ENCODE results near the gene REV3L. TPM values are rescaled to one million over a fixed set of nuclear protein-coding genes. Genes with fewer than 3 reads are reported as not detected.

The REV3L gene
- total and polyA plus RNA-seq, 2 of the 8 experiments (the other 6 are each of a cell fraction or from before 2014, with no cell fraction given): 2.1 to 6.6 TPM

GRCh38 chr6:111478064-111478476 is 4.9 kb downstream of the REV3L start (continued):
- no peak for TF ChIP-seq RAD21 (IDR thresholded peaks at IDR 0.05 in 1 of 2, conservative IDR thresholded peaks at IDR 0.05 in 1 of 2; ENCODE audit: low read depth in 2 of 2, low read length in 2 of 2)
- no peak for TF ChIP-seq SIRT6 (IDR thresholded peaks at IDR 0.05; ENCODE audit: low read length)
- no peak for TF ChIP-seq JUND (IDR thresholded peaks at IDR 0.05; ENCODE audit: low read length)
- TF ChIP-seq BCL11A (IDR thresholded peaks at IDR 0.05; ENCODE audit: low read depth in 2 of 2, low read length in 2 of 2): no peak

Data from H1 (cell line).